GM23338 (cell line): ENCODE results near the gene LOXL3. TPM values are rescaled to one million over a fixed set of nuclear protein-coding genes. Genes with fewer than 3 reads are reported as not detected.

ENCODE experiments used
- ATAC-seq: fragments of 200-7000 bp; cut with Tn5 transposase; 3 replicates; pipeline ENCODE4 v1.9.1; 2020
- DNase-seq: peaks from one replicate; pipeline ENCODE4 v3.0.0-alpha.2; 2015; ENCODE audit warnings: low spot score
- H2AFZ ChIP-seq: fragments of 200-600 bp; sonication (generic); 2 replicates; pipeline ENCODE4 v1.8.0; 2016; ENCODE audit warnings: antibody characterized with exemption, mild to moderate bottlenecking, moderate library complexity
- H3F3A ChIP-seq: fragments of 200-600 bp; sonication (generic); replicated peaks from 2 replicates; pipeline ENCODE4 v1.8.0; 2017; ENCODE audit warnings: antibody characterized with exemption, mixed run types, low read depth
- H3K27ac ChIP-seq: fragments of 200-600 bp; sonication (generic); 2 replicates; pipeline ENCODE4 v1.6.1; 2016; ENCODE audit warnings: low read depth
- H3K27me3 ChIP-seq: fragments of 200-600 bp; sonication (generic); 2 replicates; pipeline ENCODE4 v1.8.0; 2016; ENCODE audit warnings: mild to moderate bottlenecking, mixed run types, moderate library complexity; ENCODE audit not compliant: insufficient read depth
- H3K36me3 ChIP-seq: fragments of 200-600 bp; sonication (generic); 2 replicates; pipeline ENCODE4 v1.8.0; 2016; ENCODE audit warnings: mild to moderate bottlenecking; ENCODE audit not compliant: insufficient read depth
- H3K4me1 ChIP-seq: fragments of 200-600 bp; sonication (generic); 2 replicates; pipeline ENCODE4 v1.8.0; 2016; ENCODE audit warnings: mild to moderate bottlenecking, moderate library complexity; ENCODE audit not compliant: insufficient read depth
- H3K4me2 ChIP-seq: fragments of 200-600 bp; sonication (generic); 2 replicates; pipeline ENCODE4 v1.7.1; 2017; ENCODE audit warnings: mixed run types
- H3K4me3 ChIP-seq: fragments of 200-600 bp; sonication (generic); 2 replicates; pipeline ENCODE4 v1.6.1; 2016; ENCODE audit warnings: mixed run types
- H3K79me2 ChIP-seq: fragments of 200-600 bp; sonication (generic); replicated peaks from 2 replicates; pipeline ENCODE4 v1.8.0; 2017; ENCODE audit warnings: mild to moderate bottlenecking; ENCODE audit not compliant: insufficient read depth
- H3K9me2 ChIP-seq: fragments of 200-600 bp; sonication (generic); 2 replicates; pipeline ENCODE4 v1.8.0; 2017; ENCODE audit not compliant: insufficient read depth
- H4K20me1 ChIP-seq: fragments of 200-600 bp; sonication (generic); replicated peaks from 2 replicates; pipeline ENCODE4 v1.8.0; 2017; ENCODE audit warnings: mild to moderate bottlenecking; ENCODE audit not compliant: insufficient read depth
- H3K27ac Mint-ChIP-seq: 2 replicates; pipeline ENCODE4 v1.8.0; 2020; ENCODE audit warnings: inconsistent platforms, mild to moderate bottlenecking, moderate library complexity, mixed read lengths
- H3K27me3 Mint-ChIP-seq: 3 replicates; pipeline ENCODE4 v1.8.0; 2022; ENCODE audit warnings: low read depth, mild to moderate bottlenecking, moderate library complexity, mixed read lengths, inconsistent platforms; ENCODE audit not compliant: insufficient read depth, poor library complexity
- H3K36me3 Mint-ChIP-seq: 3 replicates; pipeline ENCODE4 v1.8.0; 2021; ENCODE audit warnings: low read depth, mild to moderate bottlenecking, inconsistent platforms, moderate library complexity, mixed read lengths
- H3K4me1 Mint-ChIP-seq: 3 replicates; pipeline ENCODE4 v1.8.0; 2020; ENCODE audit warnings: mild to moderate bottlenecking, inconsistent platforms, mixed read lengths
- H3K4me3 Mint-ChIP-seq: 3 replicates; pipeline ENCODE4 v1.8.0; 2021; ENCODE audit warnings: moderate library complexity, mild to moderate bottlenecking, inconsistent platforms, mixed read lengths
- H3K9me3 Mint-ChIP-seq: 3 replicates; pipeline ENCODE4 v1.8.0; 2020; ENCODE audit warnings: moderate library complexity, mild to moderate bottlenecking, inconsistent platforms, mixed read lengths
- CREB1 ChIP-seq: fragments of 250-450 bp; sonication (Bioruptor Pico); IDR thresholded peaks from 2 replicates; pipeline ENCODE4 v1.5.0; 2020; ENCODE audit warnings: low read depth, mild to moderate bottlenecking, moderate library complexity
- EZH2 ChIP-seq: fragments of 200-600 bp; sonication (generic); IDR thresholded peaks from one replicate; pipeline ENCODE4 v1.8.0; 2017; ENCODE audit warnings: antibody characterized with exemption, mild to moderate bottlenecking, low read depth; ENCODE audit not compliant: unreplicated experiment
- EZH2phosphoT487 ChIP-seq: fragments of 200-600 bp; sonication (generic); IDR thresholded peaks from one replicate; pipeline ENCODE4 v1.8.1; 2018; ENCODE audit warnings: antibody characterized with exemption; ENCODE audit not compliant: unreplicated experiment
- JUNB ChIP-seq: IDR thresholded peaks from one replicate; pipeline ENCODE4 v1.6.1; 2016; ENCODE audit warnings: antibody characterized with exemption; ENCODE audit not compliant: unreplicated experiment
- NANOG ChIP-seq: IDR thresholded peaks from 2 replicates; pipeline ENCODE4 v1.6.1; 2016; ENCODE audit warnings: antibody characterized with exemption, borderline replicate concordance
- POLR2AphosphoS5 ChIP-seq: IDR thresholded peaks from 2 replicates; pipeline ENCODE4 v1.6.1; 2016; ENCODE audit warnings: antibody characterized with exemption, low read depth
- STAT1 ChIP-seq: IDR thresholded peaks from one replicate; pipeline ENCODE4 v1.6.1; 2016; ENCODE audit warnings: antibody characterized with exemption; ENCODE audit not compliant: unreplicated experiment
- ZNF114 ChIP-seq: fragments of 250-450 bp; sonication (Bioruptor Pico); IDR thresholded peaks from 2 replicates; pipeline ENCODE4 v1.5.0; 2020; ENCODE audit warnings: mild to moderate bottlenecking, moderate library complexity
- ZNF331 ChIP-seq: fragments of 250-450 bp; sonication (Bioruptor Pico); IDR thresholded peaks from 2 replicates; pipeline ENCODE4 v1.5.0; 2020; ENCODE audit warnings: low read depth, mild to moderate bottlenecking, moderate library complexity
- polyA plus RNA-seq: library from polyadenylated mRNA; unstranded; fragments of >200 nt; fragmentation: Nextera tagmentation; extraction: Ambion mirVana; gene quantifications from 2 replicates; pipeline ENCODE4 v1.2.1, GENCODE V29; 2016
- total RNA-seq: library from RNA; depleted of rRNA; stranded (reverse); fragments of >200 nt; shearing (Covaris generic); gene quantifications from 2 replicates; pipeline ENCODE4 v1.2.3, GENCODE V29; 2014
- TF ChIP-seq, protein P1 (sequence below), 2 experiments: fragments of 200-600 bp in 1 of 2; sonication (generic) in 1 of 2; conservative IDR thresholded peaks; 2 replicates each; pipeline versions ENCODE4 v1.5.1 to v1.6.1; 2016 to 2017; ENCODE audit warnings: antibody characterized with exemption in 2 of 2, low read depth in 2 of 2, mild to moderate bottlenecking in 2 of 2, moderate library complexity in 1 of 2
- TF ChIP-seq, protein P2 (sequence below): fragments of 250-450 bp; sonication (Bioruptor Pico); IDR thresholded peaks from 2 replicates; pipeline ENCODE4 v1.5.0; 2020; ENCODE audit warnings: mild to moderate bottlenecking, moderate library complexity
- TF ChIP-seq, protein P3 (sequence below): IDR thresholded peaks from one replicate; pipeline ENCODE4 v1.6.1; 2018; ENCODE audit warnings: antibody characterized with exemption; ENCODE audit not compliant: unreplicated experiment
- TF ChIP-seq, protein P4 (sequence below): IDR thresholded peaks from 2 replicates; pipeline ENCODE4 v1.6.1; 2016; ENCODE audit warnings: antibody characterized with exemption

The LOXL3 gene
- total and polyA plus RNA-seq, 2 experiments from 2014 or later: 4.7 to 14.9 TPM

DNA sequence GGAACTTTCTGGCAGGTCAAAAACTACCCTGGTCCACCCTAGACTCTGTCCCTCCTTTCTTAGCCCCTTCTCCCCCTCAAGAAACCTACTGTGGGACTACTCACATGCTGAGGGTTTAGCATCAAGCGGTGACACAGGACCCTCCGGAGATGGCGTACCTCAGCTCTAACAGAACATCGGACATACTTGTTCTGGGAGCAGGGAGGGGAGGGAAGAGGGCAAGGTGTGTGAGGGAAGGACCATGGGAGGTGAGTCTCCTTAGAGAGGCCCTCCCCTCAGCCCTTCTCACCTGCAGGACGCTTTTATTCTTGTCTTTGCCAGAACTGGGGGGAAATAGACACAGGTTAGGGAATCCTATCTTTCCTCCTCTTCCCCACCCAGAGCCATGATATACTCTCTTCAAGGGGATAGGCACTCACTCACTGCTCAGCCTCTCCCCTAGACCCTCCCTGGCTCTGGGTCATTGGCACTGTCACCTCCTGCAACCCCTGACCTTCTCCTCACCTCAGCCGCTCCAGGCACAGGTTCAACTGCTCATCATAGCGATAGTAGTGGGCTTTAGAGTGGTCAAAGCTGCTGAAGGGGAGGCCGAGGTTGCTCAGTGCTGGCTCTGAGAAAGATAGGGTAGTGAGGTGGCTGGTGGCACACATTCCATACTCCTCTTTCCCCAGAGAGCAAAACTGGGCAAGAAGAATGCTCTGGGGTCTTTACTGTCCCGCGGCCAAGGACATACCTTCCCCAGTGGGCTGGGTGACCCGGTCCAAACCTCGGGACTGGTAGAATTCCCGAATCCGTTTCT lies 48.1 kb downstream of the LOXL3 start:
- H3F3A ChIP-seq: peaks cover 20% of the 10 kb centered on the region
- TF ChIP-seq STAT1 (no peak), ZNF114 (CRISPR knock-in tag) (no peak), CREB1 (no peak), JUNB (no peak), NANOG (no peak), ZNF331 (CRISPR knock-in tag) (no peak), POLR2AphosphoS5 (no peak), EZH2phosphoT487 (no peak), EZH2 (no peak)
- TF ChIP-seq, protein P1, sequence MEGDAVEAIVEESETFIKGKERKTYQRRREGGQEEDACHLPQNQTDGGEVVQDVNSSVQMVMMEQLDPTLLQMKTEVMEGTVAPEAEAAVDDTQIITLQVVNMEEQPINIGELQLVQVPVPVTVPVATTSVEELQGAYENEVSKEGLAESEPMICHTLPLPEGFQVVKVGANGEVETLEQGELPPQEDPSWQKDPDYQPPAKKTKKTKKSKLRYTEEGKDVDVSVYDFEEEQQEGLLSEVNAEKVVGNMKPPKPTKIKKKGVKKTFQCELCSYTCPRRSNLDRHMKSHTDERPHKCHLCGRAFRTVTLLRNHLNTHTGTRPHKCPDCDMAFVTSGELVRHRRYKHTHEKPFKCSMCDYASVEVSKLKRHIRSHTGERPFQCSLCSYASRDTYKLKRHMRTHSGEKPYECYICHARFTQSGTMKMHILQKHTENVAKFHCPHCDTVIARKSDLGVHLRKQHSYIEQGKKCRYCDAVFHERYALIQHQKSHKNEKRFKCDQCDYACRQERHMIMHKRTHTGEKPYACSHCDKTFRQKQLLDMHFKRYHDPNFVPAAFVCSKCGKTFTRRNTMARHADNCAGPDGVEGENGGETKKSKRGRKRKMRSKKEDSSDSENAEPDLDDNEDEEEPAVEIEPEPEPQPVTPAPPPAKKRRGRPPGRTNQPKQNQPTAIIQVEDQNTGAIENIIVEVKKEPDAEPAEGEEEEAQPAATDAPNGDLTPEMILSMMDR (conservative IDR thresholded peaks at IDR 0.05; ENCODE audit: low read depth in 2 of 2): no peak
- TF ChIP-seq, protein P2, sequence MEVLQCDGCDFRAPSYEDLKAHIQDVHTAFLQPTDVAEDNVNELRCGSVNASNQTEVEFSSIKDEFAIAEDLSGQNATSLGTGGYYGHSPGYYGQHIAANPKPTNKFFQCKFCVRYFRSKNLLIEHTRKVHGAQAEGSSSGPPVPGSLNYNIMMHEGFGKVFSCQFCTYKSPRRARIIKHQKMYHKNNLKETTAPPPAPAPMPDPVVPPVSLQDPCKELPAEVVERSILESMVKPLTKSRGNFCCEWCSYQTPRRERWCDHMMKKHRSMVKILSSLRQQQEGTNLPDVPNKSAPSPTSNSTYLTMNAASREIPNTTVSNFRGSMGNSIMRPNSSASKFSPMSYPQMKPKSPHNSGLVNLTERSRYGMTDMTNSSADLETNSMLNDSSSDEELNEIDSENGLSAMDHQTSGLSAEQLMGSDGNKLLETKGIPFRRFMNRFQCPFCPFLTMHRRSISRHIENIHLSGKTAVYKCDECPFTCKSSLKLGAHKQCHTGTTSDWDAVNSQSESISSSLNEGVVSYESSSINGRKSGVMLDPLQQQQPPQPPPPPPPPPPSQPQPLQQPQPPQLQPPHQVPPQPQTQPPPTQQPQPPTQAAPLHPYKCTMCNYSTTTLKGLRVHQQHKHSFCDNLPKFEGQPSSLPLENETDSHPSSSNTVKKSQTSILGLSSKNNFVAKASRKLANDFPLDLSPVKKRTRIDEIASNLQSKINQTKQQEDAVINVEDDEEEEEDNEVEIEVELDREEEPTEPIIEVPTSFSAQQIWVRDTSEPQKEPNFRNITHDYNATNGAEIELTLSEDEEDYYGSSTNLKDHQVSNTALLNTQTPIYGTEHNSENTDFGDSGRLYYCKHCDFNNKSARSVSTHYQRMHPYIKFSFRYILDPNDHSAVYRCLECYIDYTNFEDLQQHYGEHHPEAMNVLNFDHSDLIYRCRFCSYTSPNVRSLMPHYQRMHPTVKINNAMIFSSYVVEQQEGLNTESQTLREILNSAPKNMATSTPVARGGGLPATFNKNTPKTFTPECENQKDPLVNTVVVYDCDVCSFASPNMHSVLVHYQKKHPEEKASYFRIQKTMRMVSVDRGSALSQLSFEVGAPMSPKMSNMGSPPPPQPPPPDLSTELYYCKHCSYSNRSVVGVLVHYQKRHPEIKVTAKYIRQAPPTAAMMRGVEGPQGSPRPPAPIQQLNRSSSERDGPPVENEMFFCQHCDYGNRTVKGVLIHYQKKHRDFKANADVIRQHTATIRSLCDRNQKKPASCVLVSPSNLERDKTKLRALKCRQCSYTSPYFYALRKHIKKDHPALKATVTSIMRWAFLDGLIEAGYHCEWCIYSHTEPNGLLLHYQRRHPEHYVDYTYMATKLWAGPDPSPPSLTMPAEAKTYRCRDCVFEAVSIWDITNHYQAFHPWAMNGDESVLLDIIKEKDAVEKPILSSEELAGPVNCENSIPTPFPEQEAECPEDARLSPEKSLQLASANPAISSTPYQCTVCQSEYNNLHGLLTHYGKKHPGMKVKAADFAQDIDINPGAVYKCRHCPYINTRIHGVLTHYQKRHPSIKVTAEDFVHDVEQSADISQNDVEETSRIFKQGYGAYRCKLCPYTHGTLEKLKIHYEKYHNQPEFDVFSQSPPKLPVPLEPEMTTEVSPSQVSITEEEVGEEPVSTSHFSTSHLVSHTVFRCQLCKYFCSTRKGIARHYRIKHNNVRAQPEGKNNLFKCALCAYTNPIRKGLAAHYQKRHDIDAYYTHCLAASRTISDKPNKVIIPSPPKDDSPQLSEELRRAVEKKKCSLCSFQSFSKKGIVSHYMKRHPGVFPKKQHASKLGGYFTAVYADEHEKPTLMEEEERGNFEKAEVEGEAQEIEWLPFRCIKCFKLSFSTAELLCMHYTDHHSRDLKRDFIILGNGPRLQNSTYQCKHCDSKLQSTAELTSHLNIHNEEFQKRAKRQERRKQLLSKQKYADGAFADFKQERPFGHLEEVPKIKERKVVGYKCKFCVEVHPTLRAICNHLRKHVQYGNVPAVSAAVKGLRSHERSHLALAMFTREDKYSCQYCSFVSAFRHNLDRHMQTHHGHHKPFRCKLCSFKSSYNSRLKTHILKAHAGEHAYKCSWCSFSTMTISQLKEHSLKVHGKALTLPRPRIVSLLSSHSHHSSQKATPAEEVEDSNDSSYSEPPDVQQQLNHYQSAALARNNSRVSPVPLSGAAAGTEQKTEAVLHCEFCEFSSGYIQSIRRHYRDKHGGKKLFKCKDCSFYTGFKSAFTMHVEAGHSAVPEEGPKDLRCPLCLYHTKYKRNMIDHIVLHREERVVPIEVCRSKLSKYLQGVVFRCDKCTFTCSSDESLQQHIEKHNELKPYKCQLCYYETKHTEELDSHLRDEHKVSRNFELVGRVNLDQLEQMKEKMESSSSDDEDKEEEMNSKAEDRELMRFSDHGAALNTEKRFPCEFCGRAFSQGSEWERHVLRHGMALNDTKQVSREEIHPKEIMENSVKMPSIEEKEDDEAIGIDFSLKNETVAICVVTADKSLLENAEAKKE (CRISPR knock-in tag): no peak
- TF ChIP-seq, protein P3, sequence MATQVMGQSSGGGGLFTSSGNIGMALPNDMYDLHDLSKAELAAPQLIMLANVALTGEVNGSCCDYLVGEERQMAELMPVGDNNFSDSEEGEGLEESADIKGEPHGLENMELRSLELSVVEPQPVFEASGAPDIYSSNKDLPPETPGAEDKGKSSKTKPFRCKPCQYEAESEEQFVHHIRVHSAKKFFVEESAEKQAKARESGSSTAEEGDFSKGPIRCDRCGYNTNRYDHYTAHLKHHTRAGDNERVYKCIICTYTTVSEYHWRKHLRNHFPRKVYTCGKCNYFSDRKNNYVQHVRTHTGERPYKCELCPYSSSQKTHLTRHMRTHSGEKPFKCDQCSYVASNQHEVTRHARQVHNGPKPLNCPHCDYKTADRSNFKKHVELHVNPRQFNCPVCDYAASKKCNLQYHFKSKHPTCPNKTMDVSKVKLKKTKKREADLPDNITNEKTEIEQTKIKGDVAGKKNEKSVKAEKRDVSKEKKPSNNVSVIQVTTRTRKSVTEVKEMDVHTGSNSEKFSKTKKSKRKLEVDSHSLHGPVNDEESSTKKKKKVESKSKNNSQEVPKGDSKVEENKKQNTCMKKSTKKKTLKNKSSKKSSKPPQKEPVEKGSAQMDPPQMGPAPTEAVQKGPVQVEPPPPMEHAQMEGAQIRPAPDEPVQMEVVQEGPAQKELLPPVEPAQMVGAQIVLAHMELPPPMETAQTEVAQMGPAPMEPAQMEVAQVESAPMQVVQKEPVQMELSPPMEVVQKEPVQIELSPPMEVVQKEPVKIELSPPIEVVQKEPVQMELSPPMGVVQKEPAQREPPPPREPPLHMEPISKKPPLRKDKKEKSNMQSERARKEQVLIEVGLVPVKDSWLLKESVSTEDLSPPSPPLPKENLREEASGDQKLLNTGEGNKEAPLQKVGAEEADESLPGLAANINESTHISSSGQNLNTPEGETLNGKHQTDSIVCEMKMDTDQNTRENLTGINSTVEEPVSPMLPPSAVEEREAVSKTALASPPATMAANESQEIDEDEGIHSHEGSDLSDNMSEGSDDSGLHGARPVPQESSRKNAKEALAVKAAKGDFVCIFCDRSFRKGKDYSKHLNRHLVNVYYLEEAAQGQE: no peak
- TF ChIP-seq, protein P4, sequence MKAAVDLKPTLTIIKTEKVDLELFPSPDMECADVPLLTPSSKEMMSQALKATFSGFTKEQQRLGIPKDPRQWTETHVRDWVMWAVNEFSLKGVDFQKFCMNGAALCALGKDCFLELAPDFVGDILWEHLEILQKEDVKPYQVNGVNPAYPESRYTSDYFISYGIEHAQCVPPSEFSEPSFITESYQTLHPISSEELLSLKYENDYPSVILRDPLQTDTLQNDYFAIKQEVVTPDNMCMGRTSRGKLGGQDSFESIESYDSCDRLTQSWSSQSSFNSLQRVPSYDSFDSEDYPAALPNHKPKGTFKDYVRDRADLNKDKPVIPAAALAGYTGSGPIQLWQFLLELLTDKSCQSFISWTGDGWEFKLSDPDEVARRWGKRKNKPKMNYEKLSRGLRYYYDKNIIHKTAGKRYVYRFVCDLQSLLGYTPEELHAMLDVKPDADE: no peak
- Mint-ChIP-seq H3K27ac (no peak overlapping the region), H3K4me3 (no peak overlapping the region; the same call in 2 of the 3 replicates), H3K36me3 (peaks cover 28% of the 10 kb centered on the region), H3K27me3 (peaks cover 96% of the 10 kb centered on the region), H3K4me1 (peaks cover 44% of the 10 kb centered on the region), H3K9me3 (no peaks in the 10 kb centered on the region; the same call in 1 of the 3 replicates)
- H4K20me1 ChIP-seq: peaks cover 6% of the 10 kb centered on the region
- no peaks in the 10 kb centered on the region for H3K9me2 ChIP-seq
- H3K27me3 ChIP-seq: peaks cover 92% of the 10 kb centered on the region
- no peak overlapping the region for H3K4me3 ChIP-seq
- no peak overlapping the region for H3K27ac ChIP-seq
- no peak overlapping the region for H2AFZ ChIP-seq
- peaks cover 8% of the 10 kb centered on the region for H3K79me2 ChIP-seq
- peaks cover 36% of the 10 kb centered on the region for H3K4me1 ChIP-seq
- ATAC-seq (no peak), DNase-seq (no peak)
- H3K4me2 ChIP-seq: no peak overlapping the region
- H3K36me3 ChIP-seq: peaks cover 7% of the 10 kb centered on the region; the same call in 1 of the 2 replicates
